ENCODE measurements around the gene TRMT11. TPM values are rescaled to one million over a fixed set of nuclear protein-coding genes. Genes with fewer than 3 reads are reported as not detected.

TRMT11 gene
- total and polyA plus RNA-seq, 10 of the 15 experiments (the other 5 are each of a cell fraction or from before 2014, with no cell fraction given) = 34.0 to 81.1 (median 43.7) TPM

- TF ChIP-seq SMC3 (IDR thresholded peaks at IDR 0.05; ENCODE audit: borderline replicate concordance, low read length) (no peak), CREB1 (IDR thresholded peaks at IDR 0.05; ENCODE audit: low read depth) (no peak), SMARCA5 (IDR thresholded peaks at IDR 0.05) (no peak), ZBTB33 (IDR thresholded peaks at IDR 0.05) (no peak), MEF2A (IDR thresholded peaks at IDR 0.05; ENCODE audit: insufficient read depth, low read depth, low read length) (no peak), EGR1 (IDR thresholded peaks at IDR 0.05; ENCODE audit: borderline replicate concordance in 1 of 2, low read depth in 2 of 2, low read length in 2 of 2) (no peak), RUNX3 (IDR thresholded peaks at IDR 0.05; ENCODE audit: low read length) (no peak), RB1 (IDR thresholded peaks at IDR 0.05; ENCODE audit: borderline replicate concordance) (no peak), SIX5 (IDR thresholded peaks at IDR 0.05; ENCODE audit: low read depth, low read length, severe bottlenecking) (no peak), ZNF384 (IDR thresholded peaks at IDR 0.05; ENCODE audit: borderline replicate concordance, low read depth, low read length) (no peak), POLR2A (IDR thresholded peaks at IDR 0.05; ENCODE audit: low read depth, low read length) (no peak)
- TF ChIP-seq, protein P1, sequence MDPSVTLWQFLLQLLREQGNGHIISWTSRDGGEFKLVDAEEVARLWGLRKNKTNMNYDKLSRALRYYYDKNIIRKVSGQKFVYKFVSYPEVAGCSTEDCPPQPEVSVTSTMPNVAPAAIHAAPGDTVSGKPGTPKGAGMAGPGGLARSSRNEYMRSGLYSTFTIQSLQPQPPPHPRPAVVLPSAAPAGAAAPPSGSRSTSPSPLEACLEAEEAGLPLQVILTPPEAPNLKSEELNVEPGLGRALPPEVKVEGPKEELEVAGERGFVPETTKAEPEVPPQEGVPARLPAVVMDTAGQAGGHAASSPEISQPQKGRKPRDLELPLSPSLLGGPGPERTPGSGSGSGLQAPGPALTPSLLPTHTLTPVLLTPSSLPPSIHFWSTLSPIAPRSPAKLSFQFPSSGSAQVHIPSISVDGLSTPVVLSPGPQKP (IDR thresholded peaks at IDR 0.05; ENCODE audit: low read depth, low read length) = no peak
- intact Hi-C loops (cut with micrococcal nuclease; ENCODE audit: unreplicated experiment) (no loop called here), in situ Hi-C loops (cut with MboI) (no loop called here)
- Histone ChIP-seq H3K79me2 (ENCODE audit: control insufficient read depth, insufficient read depth, low read length) (no peaks in the 10 kb centered on the region), H3K36me3 (ENCODE audit: control insufficient read depth in 2 of 2, insufficient read depth in 2 of 2, low read length in 1 of 2) (peaks cover 0 to 2% of the 10 kb centered on the region in 2 experiments; a peak in 2 of 4 replicates), H3K4me1 (ENCODE audit: control insufficient read depth, insufficient read depth, low read length) (no peaks in the 10 kb centered on the region), H4K20me1 (ENCODE audit: control insufficient read depth, insufficient read depth) (no peaks in the 10 kb centered on the region), H3K4me2 (ENCODE audit: control insufficient read depth, insufficient read depth) (no peak overlapping the region), H3K4me3 (no peak overlapping the region), H3K27ac (ENCODE audit: control insufficient read depth, insufficient read depth) (no peak overlapping the region), H3K9me3 (replicated peaks; ENCODE audit: control insufficient read depth, insufficient read depth, low read length) (no peaks in the 10 kb centered on the region), H2AFZ (ENCODE audit: control insufficient read depth, low read depth, low read length) (no peak overlapping the region), H3K9ac (ENCODE audit: control insufficient read depth, insufficient read depth, low read length) (no peak overlapping the region), H3K27me3 (replicated peaks in 1 of 2; ENCODE audit: control insufficient read depth in 2 of 2, insufficient read depth in 2 of 2, low read length in 1 of 2) (no peaks in the 10 kb centered on the region)
- POLR2A ChIA-PET = interaction anchor here (1.0 kb wide), 1 partner anchor 41 kb away, joined by 4 read pairs; no protein-coding TSS in a partner anchor
- SMC1A ChIA-PET (ENCODE audit: uncharacterized antibody, unreplicated experiment) = interaction anchor here (0.8 kb wide), 1 partner anchor 13 kb away, joined by 3 read pairs; no protein-coding TSS in a partner anchor
- DNase-seq (ENCODE audit: low read depth, low spot score) (no peak), FAIRE-seq (no peak), ATAC-seq (no peak)
- CTCF ChIA-PET = interaction anchor here (0.6 to 0.8 kb wide), 3 partner anchors 17 to 59 kb away, joined by 3 read pairs; no protein-coding TSS in a partner anchor
- BruUV-seq (replicated peaks) = no TSS peak
- 88% methylated on average over 4 of the region's 4 CpGs for WGBS (ENCODE audit: insufficient coverage, insufficient replicate concordance, low lambda C conversion rate, missing lambda C conversion rate)
- RAD21 ChIA-PET (ENCODE audit: unreplicated experiment) = no interaction called here
Observed at GRCh38 chr6:126054802-126055201, 68.5 kb downstream of the TRMT11 start.
